ENCODE results near the gene ADAMTSL2.

GRCh38 chr9:133576031-133576874, 41.7 kb downstream of the ADAMTSL2 start:
- TF ChIP-seq POLR2A (IDR thresholded peaks at IDR 0.05): no peak
- no peak for TF ChIP-seq CTCF (IDR thresholded peaks at IDR 0.05)
